ENCODE data around the gene HMGCR.

The HMGCR gene

GRCh38 chr5:75389430-75389829 lies 52.4 kb downstream of the HMGCR start:
- DNase-seq, result no peak

GRCh38 chr5:75395277-75395676 lies 58.3 kb downstream of the HMGCR start:
- no peak for DNase-seq

GRCh38 chr5:75405296-75405695 lies 68.3 kb downstream of the HMGCR start:
- no peak for DNase-seq
